Type B pancreatic cell (in vitro differentiated cells): ENCODE measurements around the gene TBCK. TPM values are rescaled to one million over a fixed set of nuclear protein-coding genes. Genes with fewer than 3 reads are reported as not detected.

ENCODE experiments used
- DNase-seq: peaks from one replicate; pipeline ENCODE4 v3.0.0; 2021; ENCODE audit warnings: mixed read lengths; ENCODE audit not compliant: unreplicated experiment; ENCODE audit errors: extremely low spot score
- H3K27ac Mint-ChIP-seq: 2 replicates; pipeline ENCODE4 v1.8.0; 2021; ENCODE audit warnings: mild to moderate bottlenecking, mixed read lengths
- H3K27me3 Mint-ChIP-seq: 2 replicates; pipeline ENCODE4 v1.8.0; 2021; ENCODE audit warnings: mixed read lengths
- H3K36me3 Mint-ChIP-seq: 2 replicates; pipeline ENCODE4 v1.8.0; 2021; ENCODE audit warnings: mixed read lengths
- H3K4me1 Mint-ChIP-seq: one replicate; pipeline ENCODE4 v1.8.0; 2021; ENCODE audit warnings: mixed read lengths; ENCODE audit not compliant: unreplicated experiment
- H3K4me3 Mint-ChIP-seq: 2 replicates; pipeline ENCODE4 v1.8.0; 2021; ENCODE audit warnings: mild to moderate bottlenecking, mixed read lengths
- H3K9me3 Mint-ChIP-seq: 2 replicates; pipeline ENCODE4 v1.8.0; 2021; ENCODE audit warnings: mixed read lengths
- total RNA-seq: library from RNA; stranded (reverse); gene quantifications from 2 replicates; pipeline ENCODE4 v1.2.1, GENCODE V29; 2021; ENCODE audit warnings: low replicate concordance
- TF ChIP-seq, protein P1 (sequence below): fragments of 200-600 bp; sonication (generic); conservative IDR thresholded peaks from 2 replicates; pipeline ENCODE4 v1.5.0; 2021; ENCODE audit warnings: antibody characterized with exemption, mild to moderate bottlenecking

TBCK gene
- total RNA-seq, 1 donor from 2014 or later = 59.8 TPM

DNA sequence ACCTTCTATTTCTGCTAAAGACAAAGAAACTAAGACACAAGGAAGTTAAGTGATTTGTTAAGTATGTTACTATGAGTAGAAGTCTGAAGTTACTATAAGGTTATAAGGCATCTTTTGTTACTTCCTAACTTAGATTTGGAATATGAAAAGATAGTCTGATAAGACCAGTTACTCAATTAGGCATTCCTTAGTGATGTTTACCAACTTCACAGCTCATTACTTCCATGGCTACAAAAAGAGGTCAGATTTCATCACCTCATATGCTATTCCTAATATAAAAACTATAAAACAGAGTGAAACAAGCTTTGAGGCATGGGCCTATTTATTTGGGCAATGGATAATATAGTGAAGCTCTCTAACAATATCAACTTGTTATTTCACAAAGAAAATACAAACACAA, 143.1 kb downstream of the TBCK start:
- TF ChIP-seq, protein P1, sequence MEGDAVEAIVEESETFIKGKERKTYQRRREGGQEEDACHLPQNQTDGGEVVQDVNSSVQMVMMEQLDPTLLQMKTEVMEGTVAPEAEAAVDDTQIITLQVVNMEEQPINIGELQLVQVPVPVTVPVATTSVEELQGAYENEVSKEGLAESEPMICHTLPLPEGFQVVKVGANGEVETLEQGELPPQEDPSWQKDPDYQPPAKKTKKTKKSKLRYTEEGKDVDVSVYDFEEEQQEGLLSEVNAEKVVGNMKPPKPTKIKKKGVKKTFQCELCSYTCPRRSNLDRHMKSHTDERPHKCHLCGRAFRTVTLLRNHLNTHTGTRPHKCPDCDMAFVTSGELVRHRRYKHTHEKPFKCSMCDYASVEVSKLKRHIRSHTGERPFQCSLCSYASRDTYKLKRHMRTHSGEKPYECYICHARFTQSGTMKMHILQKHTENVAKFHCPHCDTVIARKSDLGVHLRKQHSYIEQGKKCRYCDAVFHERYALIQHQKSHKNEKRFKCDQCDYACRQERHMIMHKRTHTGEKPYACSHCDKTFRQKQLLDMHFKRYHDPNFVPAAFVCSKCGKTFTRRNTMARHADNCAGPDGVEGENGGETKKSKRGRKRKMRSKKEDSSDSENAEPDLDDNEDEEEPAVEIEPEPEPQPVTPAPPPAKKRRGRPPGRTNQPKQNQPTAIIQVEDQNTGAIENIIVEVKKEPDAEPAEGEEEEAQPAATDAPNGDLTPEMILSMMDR = no peak
- Mint-ChIP-seq H3K4me3 (no peak overlapping the region), H3K4me1 (no peaks in the 10 kb centered on the region), H3K27me3 (no peaks in the 10 kb centered on the region), H3K36me3 (peaks cover 28% of the 10 kb centered on the region), H3K9me3 (peaks cover 6% of the 10 kb centered on the region), H3K27ac (no peak overlapping the region)
- no peak for DNase-seq

DNA sequence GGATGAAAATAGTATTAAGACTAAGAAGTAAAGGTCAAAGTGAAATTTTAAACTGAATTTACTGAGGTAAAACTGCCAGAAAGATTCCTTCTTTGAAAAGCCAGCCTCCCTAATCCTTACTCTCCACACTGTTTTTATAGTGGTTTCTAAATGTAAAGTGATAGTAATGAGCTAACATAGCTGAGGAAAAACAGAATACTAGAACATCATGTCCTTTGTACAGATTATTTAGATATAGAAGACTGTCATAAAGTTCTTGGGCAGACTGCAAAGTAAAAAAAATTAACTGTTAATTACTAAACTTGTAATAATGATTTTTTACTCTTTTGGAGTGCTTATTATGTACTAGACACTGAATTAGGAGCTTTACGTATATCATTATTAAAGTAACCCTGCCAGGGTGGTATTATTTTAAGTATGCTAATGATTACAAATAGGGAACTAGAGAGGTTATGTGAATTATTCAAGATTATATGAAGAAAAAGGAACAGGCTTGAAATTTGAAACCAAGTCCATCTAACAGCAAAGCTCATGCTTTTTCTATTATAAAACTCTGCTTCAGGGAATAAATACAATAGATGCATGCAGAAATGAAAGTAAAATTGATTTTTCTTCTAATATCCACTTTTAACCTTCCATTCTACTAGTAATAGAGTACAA, 150.5 kb downstream of the TBCK start:
- H3K4me3 Mint-ChIP-seq = no peak overlapping the region
- H3K36me3 Mint-ChIP-seq = peaks cover 46% of the 10 kb centered on the region
- peaks cover 3% of the 10 kb centered on the region for H3K4me1 Mint-ChIP-seq
- no peaks in the 10 kb centered on the region for H3K27me3 Mint-ChIP-seq
- DNase-seq = no peak
- no peak overlapping the region for H3K27ac Mint-ChIP-seq
- TF ChIP-seq, protein P1 = no peak
- H3K9me3 Mint-ChIP-seq = peaks cover 6% of the 10 kb centered on the region

DNA sequence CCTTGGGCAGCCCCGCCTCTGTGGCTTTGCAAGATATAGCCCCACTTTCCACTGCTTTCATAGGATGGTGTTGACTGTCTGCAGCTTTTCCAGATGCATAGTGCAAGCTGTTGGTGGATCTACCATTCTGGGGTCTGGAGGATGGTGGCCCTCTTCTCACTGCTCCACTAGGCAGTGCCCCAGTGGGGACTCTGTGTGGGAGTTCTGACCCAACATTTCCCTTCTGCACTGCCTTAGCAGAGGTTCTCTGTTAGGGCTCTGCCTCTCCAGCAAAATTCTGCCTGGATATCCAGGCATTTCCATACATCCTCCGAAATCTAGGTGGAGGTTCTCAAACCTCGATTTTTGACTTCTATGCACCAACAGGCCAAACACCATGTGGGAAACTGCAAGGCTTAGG, 153.7 kb downstream of the TBCK start:
- H3K27ac Mint-ChIP-seq = no peak overlapping the region
- H3K4me1 Mint-ChIP-seq = peaks cover 3% of the 10 kb centered on the region
- no peak for DNase-seq
- peaks cover 6% of the 10 kb centered on the region for H3K9me3 Mint-ChIP-seq
- no peaks in the 10 kb centered on the region for H3K27me3 Mint-ChIP-seq
- H3K36me3 Mint-ChIP-seq = peaks cover 33% of the 10 kb centered on the region
- no peak overlapping the region for H3K4me3 Mint-ChIP-seq
- TF ChIP-seq, protein P1 = no peak

DNA sequence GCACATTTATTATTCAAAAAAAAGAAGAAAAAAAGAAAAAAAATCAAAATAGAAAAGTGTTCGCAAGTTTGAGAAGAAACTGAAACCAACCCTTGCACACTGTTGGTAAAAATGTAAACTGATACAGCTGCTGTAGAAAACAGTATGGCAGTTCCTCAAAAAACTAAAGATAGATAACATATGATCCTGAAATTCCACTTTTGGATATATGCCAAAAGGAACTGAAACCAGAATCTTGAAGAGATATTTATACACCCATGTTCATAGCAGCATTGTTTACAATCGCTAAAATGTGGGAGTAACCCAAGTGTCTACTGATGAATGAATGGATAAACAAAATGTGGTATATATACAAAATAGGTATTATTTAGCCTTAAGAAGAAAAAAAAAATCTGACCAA, 155.4 kb downstream of the TBCK start:
- H3K4me3 Mint-ChIP-seq = no peak overlapping the region
- DNase-seq = no peak
- no peaks in the 10 kb centered on the region for H3K27me3 Mint-ChIP-seq

DNA sequence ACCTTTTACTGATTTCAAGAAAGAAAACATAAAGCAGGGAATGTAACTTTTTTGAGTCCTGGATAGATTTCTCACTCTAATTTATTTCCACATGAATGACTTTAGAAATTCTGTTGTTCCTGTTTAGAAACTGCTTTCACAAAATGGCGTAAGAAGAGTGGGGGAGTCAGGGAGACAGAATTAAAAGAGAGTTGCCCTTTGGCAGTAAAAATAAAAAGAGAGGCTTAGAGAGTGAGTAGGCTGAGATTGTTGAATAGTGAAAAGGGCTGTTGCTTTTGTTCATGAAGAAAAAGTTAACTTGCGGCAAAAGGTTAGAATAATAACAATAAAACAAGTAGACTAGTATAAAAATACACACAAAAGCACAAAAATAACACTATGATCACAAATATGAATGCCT, 166.1 kb downstream of the TBCK start:
- Mint-ChIP-seq H3K36me3 (peaks cover 37% of the 10 kb centered on the region), H3K9me3 (peaks cover 9% of the 10 kb centered on the region), H3K4me1 (no peaks in the 10 kb centered on the region), H3K4me3 (no peak overlapping the region), H3K27me3 (no peaks in the 10 kb centered on the region), H3K27ac (no peak overlapping the region)
- TF ChIP-seq, protein P1 = no peak
- DNase-seq = no peak

More for the DNA sequence above, 155.4 kb downstream of the TBCK start:
- Mint-ChIP-seq H3K27ac (no peak overlapping the region), H3K9me3 (peaks cover 6% of the 10 kb centered on the region), H3K4me1 (peaks cover 2% of the 10 kb centered on the region), H3K36me3 (peaks cover 38% of the 10 kb centered on the region)
- TF ChIP-seq, protein P1 = no peak
